C4-2B (cell line): Measurements from ENCODE around the gene FCRL5.

Experiments
- ZFX ChIP-seq: fragments of 450-650 bp; IDR thresholded peaks from 2 replicates; pipeline ENCODE4 v1.6.1; 2017
- TF ChIP-seq, protein P1 (sequence below): fragments of 450-650 bp; conservative IDR thresholded peaks from 2 replicates; pipeline ENCODE4 v1.5.1; 2017; ENCODE audit warnings: mild to moderate bottlenecking

DNA sequence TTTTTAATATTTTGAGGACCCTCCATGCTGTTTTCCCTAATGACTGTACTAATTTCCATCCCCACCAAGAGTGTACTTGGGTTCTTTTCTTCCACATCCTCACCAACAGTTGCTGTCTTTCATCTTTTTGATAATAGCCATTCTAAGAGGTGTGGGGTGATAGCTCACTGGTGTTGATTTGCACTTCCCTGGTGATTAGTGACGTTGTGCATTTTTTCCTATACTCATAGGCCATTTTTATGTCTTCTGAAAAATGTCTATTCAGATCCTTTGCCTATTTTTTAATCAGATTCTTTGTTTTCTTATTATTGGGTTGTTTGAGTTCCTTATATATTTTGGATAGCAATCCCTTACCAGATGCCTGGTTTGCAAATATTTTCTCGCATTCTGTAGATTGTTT, 64.2 kb downstream of the FCRL5 start:
- TF ChIP-seq, protein P1, sequence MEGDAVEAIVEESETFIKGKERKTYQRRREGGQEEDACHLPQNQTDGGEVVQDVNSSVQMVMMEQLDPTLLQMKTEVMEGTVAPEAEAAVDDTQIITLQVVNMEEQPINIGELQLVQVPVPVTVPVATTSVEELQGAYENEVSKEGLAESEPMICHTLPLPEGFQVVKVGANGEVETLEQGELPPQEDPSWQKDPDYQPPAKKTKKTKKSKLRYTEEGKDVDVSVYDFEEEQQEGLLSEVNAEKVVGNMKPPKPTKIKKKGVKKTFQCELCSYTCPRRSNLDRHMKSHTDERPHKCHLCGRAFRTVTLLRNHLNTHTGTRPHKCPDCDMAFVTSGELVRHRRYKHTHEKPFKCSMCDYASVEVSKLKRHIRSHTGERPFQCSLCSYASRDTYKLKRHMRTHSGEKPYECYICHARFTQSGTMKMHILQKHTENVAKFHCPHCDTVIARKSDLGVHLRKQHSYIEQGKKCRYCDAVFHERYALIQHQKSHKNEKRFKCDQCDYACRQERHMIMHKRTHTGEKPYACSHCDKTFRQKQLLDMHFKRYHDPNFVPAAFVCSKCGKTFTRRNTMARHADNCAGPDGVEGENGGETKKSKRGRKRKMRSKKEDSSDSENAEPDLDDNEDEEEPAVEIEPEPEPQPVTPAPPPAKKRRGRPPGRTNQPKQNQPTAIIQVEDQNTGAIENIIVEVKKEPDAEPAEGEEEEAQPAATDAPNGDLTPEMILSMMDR, result no peak
- TF ChIP-seq ZFX, result no peak
